ENCODE data around the gene ARL4A.

GRCh38 chr7:12729112-12729511 is 41.7 kb downstream of the ARL4A start:
- no peak for TF ChIP-seq POLR2A (IDR thresholded peaks at IDR 0.05)
- no peak for TF ChIP-seq CTCF (IDR thresholded peaks at IDR 0.05)
